Measurements from ENCODE around the gene ALG1.
"Not testable (repeated sequence)": the region's sequence is repeated elsewhere in the genome, so short reads cannot be mapped to it uniquely, and the experiment has no call there.

DNA sequence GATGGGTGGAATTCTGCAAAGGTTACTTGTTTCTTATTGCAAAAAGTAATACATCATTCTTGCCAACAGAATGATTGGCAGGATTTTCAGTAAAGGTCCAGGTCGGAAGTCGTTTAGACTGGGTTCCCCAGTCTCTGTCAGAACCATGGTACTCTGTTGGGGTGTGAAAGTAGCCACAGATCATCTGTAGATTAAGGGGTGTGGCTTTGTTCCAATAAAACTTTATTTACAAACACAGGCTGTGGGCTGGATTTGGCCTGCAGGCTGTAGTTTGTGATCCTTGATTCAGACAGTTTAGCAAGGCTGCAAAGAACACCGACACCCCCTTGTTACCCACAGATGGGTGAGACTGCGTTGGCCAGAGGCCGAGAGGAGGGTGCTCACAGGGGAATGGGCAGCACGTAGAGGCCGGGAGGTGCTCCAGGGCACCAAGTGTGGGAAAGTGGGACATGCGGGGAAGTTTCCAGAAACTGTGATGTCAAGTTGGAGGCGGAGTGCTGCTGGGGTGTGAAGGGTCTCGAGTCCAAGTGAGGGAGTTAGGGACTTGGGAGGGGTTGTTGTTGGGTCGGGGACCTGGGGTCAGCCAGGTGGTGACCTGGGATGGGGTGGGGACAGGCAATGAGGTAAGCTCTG, 12.6 kb downstream of the ALG1 start:
- TF ChIP-seq, protein P1, sequence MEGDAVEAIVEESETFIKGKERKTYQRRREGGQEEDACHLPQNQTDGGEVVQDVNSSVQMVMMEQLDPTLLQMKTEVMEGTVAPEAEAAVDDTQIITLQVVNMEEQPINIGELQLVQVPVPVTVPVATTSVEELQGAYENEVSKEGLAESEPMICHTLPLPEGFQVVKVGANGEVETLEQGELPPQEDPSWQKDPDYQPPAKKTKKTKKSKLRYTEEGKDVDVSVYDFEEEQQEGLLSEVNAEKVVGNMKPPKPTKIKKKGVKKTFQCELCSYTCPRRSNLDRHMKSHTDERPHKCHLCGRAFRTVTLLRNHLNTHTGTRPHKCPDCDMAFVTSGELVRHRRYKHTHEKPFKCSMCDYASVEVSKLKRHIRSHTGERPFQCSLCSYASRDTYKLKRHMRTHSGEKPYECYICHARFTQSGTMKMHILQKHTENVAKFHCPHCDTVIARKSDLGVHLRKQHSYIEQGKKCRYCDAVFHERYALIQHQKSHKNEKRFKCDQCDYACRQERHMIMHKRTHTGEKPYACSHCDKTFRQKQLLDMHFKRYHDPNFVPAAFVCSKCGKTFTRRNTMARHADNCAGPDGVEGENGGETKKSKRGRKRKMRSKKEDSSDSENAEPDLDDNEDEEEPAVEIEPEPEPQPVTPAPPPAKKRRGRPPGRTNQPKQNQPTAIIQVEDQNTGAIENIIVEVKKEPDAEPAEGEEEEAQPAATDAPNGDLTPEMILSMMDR (IDR thresholded peaks at IDR 0.05; ENCODE audit: poor library complexity): not testable (repeated sequence)
- not testable (repeated sequence) for TF ChIP-seq EZH2 (IDR thresholded peaks at IDR 0.05; ENCODE audit: borderline replicate concordance)
